Mucosa of descending colon (tissue), 3 donors: ENCODE measurements around the gene RAD51B. TPM values are rescaled to one million over a fixed set of nuclear protein-coding genes. Genes with fewer than 3 reads are reported as not detected.

ENCODE experiments used
- ATAC-seq: fragments of 200-7000 bp; cut with Tn5 transposase; one replicate; pipeline ENCODE4 v1.9.1; 2020; ENCODE audit warnings: mild to moderate bottlenecking, moderate library complexity
- DNase-seq, 3 donors: peaks; one replicate each; pipeline ENCODE4 v3.0.0-alpha.2; 2020
- H3K36me3 ChIP-seq: fragments of 200-600 bp; one replicate; pipeline ENCODE4 v1.8.0; 2021; ENCODE audit warnings: low read depth, mild to moderate bottlenecking
- H3K4me1 ChIP-seq: fragments of 200-600 bp; one replicate; pipeline ENCODE4 v1.8.0; 2021; ENCODE audit warnings: low read depth, mild to moderate bottlenecking
- H3K4me3 ChIP-seq: fragments of 200-600 bp; one replicate; pipeline ENCODE4 v1.8.0; 2021; ENCODE audit warnings: mild to moderate bottlenecking
- H3K9me3 ChIP-seq: fragments of 200-600 bp; one replicate; pipeline ENCODE4 v1.8.0; 2021; ENCODE audit warnings: mild to moderate bottlenecking
- CTCF ChIP-seq: fragments of 200-600 bp; IDR thresholded peaks from one replicate; pipeline ENCODE4 v1.8.0; 2022; ENCODE audit warnings: antibody characterized with exemption, mild to moderate bottlenecking
- intact Hi-C, 2 donors: fragments of 100-400 bp; cut with DNase I in 1 of 2; cut with micrococcal nuclease in 1 of 2; formaldehyde crosslinking; loops; one replicate each; pipeline versions ENCODE4 v1.11.0 to v1.11.1; 2022; cut with DNase I, micrococcal nuclease
- total RNA-seq, 3 donors: library from RNA; stranded (reverse); fragmentation: NEBNext Ultra II Directional in 2 of 3; extraction: Animal tissue kit (Norgen Biotek cat#: 25700) in 2 of 3; gene quantifications; one replicate each; pipeline versions ENCODE4 v1.2.1 to v1.2.4, GENCODE V29; 2021 to 2023
- donor health status: DM: no; HTN: no; CAD: no; lungs with moderate emphysema.
- donor health status: DM: no; HTN: no; CAD: no.
- donor health status: DM: no; HTN: yes; CAD: no.

The RAD51B gene
- total RNA-seq, 3 donors from 2014 or later = 15.8 to 23.3 (median 20.9) TPM

GRCh38 chr14:68604822-68605221, 785.2 kb downstream of the RAD51B start:
- no peaks in the 10 kb centered on the region for H3K36me3 ChIP-seq
- DNase-seq = no peak
- H3K4me3 ChIP-seq = no peak overlapping the region
- intact Hi-C loops = no loop called here
- no peak for TF ChIP-seq CTCF
- no peak for ATAC-seq
- H3K4me1 ChIP-seq = peaks cover 24% of the 10 kb centered on the region
- no peaks in the 10 kb centered on the region for H3K9me3 ChIP-seq

- intact Hi-C loops = no loop called here
- no peak for TF ChIP-seq CTCF
- no peak for ATAC-seq
- Histone ChIP-seq H3K4me3 (no peak overlapping the region), H3K36me3 (no peaks in the 10 kb centered on the region), H3K4me1 (peaks cover 26% of the 10 kb centered on the region), H3K9me3 (no peaks in the 10 kb centered on the region)
- DNase-seq = no peak
Measured at GRCh38 chr14:68606176-68606575, 786.6 kb downstream of the RAD51B start.

GRCh38 chr14:68606644-68607043, 787.1 kb downstream of the RAD51B start:
- peaks cover 31% of the 10 kb centered on the region for H3K4me1 ChIP-seq
- no peak for ATAC-seq
- H3K4me3 ChIP-seq = no peak overlapping the region
- H3K9me3 ChIP-seq = no peaks in the 10 kb centered on the region
- DNase-seq = no peak
- TF ChIP-seq CTCF = no peak
- intact Hi-C loops = no loop called here
- H3K36me3 ChIP-seq = no peaks in the 10 kb centered on the region

- Histone ChIP-seq H3K36me3 (no peaks in the 10 kb centered on the region), H3K4me3 (no peak overlapping the region), H3K9me3 (no peaks in the 10 kb centered on the region), H3K4me1 (peaks cover 33% of the 10 kb centered on the region)
- intact Hi-C loops = no loop called here
- DNase-seq = peak; percentile 60 to 65 (median 64)
- no peak for TF ChIP-seq CTCF
- peak; percentile 60 for ATAC-seq
Measured at GRCh38 chr14:68607081-68607866, 787.7 kb downstream of the RAD51B start.

- ATAC-seq (peak; percentile 44), DNase-seq (peak in 1 of 3 donors; percentile 69)
- H3K4me1 ChIP-seq = peaks cover 32% of the 10 kb centered on the region
- no peaks in the 10 kb centered on the region for H3K36me3 ChIP-seq
- no peak for TF ChIP-seq CTCF
- H3K9me3 ChIP-seq = no peaks in the 10 kb centered on the region
- no peak overlapping the region for H3K4me3 ChIP-seq
- intact Hi-C loops = no loop called here
Measured at GRCh38 chr14:68607867-68608573, 788.4 kb downstream of the RAD51B start.
